ENCODE measurements around the gene TYW5.
A peak's percentile ranks its signal among the peaks of the same experiment; 100 is the strongest.

TYW5 gene

DNA sequence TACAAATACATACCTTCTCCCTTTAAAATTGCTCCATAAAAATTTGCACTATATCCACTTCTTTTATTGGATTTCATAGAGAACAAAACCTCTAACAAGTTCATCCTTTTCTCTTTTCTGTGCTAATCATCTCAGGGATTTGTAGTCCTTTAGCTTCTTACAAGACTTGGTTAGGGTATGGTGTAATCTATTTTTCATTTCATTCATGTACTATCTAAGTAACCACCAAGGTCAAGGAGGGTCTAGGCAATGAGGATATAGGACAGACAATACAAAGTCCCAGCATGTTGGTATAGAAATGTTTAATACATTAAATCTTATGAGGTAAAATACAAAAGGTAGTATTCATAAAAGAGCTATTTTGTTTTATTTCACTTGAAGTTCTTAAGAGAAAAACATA is 26.7 kb downstream of the TYW5 start:
- CTCF ChIA-PET = interaction anchor here (0.6 to 0.9 kb wide), 2 partner anchors 12 to 35 kb away, joined by 3 read pairs; no protein-coding TSS in a partner anchor
- DNase-seq = no peak
- Histone ChIP-seq H3K36me3 (ENCODE audit: control insufficient read depth in 4 of 4, insufficient read depth in 4 of 4, low read length in 3 of 4) (peaks cover 13 to 50% (median 28%) of the 10 kb centered on the region in 4 experiments), H3K9me3 (ENCODE audit: control extremely low read depth in 1 of 5, control insufficient read depth in 4 of 5, insufficient read depth in 2 of 5, low read depth in 1 of 5, low read length in 4 of 5) (no peaks in the 10 kb centered on the region), H3K4me3 (ENCODE audit: control insufficient read depth in 1 of 7, extremely low read depth in 1 of 7, insufficient read depth in 4 of 7, low read depth in 2 of 7, low read length in 6 of 7) (no peak overlapping the region), H3K4me1 (ENCODE audit: control extremely low read depth in 1 of 4, control insufficient read depth in 4 of 4, insufficient read depth in 4 of 4, low read length in 3 of 4) (no peaks in the 10 kb centered on the region), H3K27ac (ENCODE audit: insufficient read depth in 1 of 2, low read depth in 1 of 2, low read length in 2 of 2, poor library complexity in 1 of 2, severe bottlenecking in 2 of 2) (no peak overlapping the region), H3K27me3 (replicated peaks in 2 of 5; ENCODE audit: control insufficient read depth in 4 of 5, insufficient read depth in 5 of 5, low read length in 4 of 5) (no peaks in the 10 kb centered on the region)
- POLR2A ChIA-PET = no interaction called here

DNA sequence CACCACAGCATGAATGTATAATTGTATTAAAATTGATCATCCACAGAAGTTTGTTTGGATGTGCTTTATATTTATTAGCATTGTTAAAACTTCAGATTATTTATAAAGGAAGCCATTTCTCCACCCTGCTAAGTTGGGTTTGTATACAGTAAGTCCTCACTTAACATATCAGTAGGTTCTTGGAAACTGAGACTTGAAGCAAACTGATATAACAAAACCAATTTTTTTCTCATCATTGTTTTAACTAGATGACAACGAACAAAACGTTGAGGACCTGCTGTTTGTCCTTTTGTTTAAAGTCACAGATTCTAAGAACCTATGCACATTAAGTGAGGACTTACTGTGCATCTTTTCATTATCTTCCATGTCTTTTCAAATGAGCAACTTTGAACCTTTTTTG is 27.1 kb downstream of the TYW5 start:
- no peak overlapping the region for H3K4me3 ChIP-seq (ENCODE audit: control insufficient read depth in 1 of 7, extremely low read depth in 1 of 7, insufficient read depth in 4 of 7, low read depth in 2 of 7, low read length in 6 of 7)
- ChIA-PET CTCF (interaction anchor here (0.6 to 0.9 kb wide), 2 partner anchors 12 to 35 kb away, joined by 3 read pairs; no protein-coding TSS in a partner anchor), POLR2A (no interaction called here)
- H3K36me3 ChIP-seq (ENCODE audit: control insufficient read depth in 4 of 4, insufficient read depth in 4 of 4, low read length in 3 of 4) = peaks cover 13 to 49% (median 26%) of the 10 kb centered on the region in 4 experiments
- WGBS (ENCODE audit: insufficient coverage) = 61% methylated on average over 2 of the region's 2 CpGs
- no peaks in the 10 kb centered on the region for H3K9me3 ChIP-seq (ENCODE audit: control extremely low read depth in 1 of 5, control insufficient read depth in 4 of 5, insufficient read depth in 2 of 5, low read depth in 1 of 5, low read length in 4 of 5)
- H3K4me1 ChIP-seq (ENCODE audit: control extremely low read depth in 1 of 4, control insufficient read depth in 4 of 4, insufficient read depth in 4 of 4, low read length in 3 of 4) = no peaks in the 10 kb centered on the region
- DNase-seq = no peak
- no peak overlapping the region for H3K27ac ChIP-seq (ENCODE audit: insufficient read depth in 1 of 2, low read depth in 1 of 2, low read length in 2 of 2, poor library complexity in 1 of 2, severe bottlenecking in 2 of 2)
- no peaks in the 10 kb centered on the region for H3K27me3 ChIP-seq (replicated peaks in 2 of 5; ENCODE audit: control insufficient read depth in 4 of 5, insufficient read depth in 5 of 5, low read length in 4 of 5)

DNA sequence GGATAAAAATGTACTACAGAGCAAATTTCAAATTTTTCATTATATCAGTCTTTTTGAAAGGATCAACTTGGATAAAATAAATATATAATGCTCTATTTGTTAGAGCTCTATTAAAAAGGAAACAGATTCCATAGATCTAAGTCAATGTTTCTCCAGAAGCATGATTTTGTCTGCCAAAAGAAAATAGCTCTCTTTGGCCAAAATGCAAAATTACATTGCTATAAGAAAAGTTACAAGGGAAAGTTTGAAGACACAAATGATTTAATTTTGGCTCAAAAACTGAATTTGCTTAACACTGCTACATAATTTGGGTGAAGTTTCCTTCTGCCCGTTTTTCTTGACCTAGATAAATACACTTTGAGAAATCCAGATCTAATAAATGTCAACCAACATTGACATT is 28.5 kb downstream of the TYW5 start:
- Histone ChIP-seq H3K4me1 (ENCODE audit: control extremely low read depth in 1 of 4, control insufficient read depth in 4 of 4, insufficient read depth in 4 of 4, low read length in 3 of 4) (no peaks in the 10 kb centered on the region), H3K36me3 (ENCODE audit: control insufficient read depth in 4 of 4, insufficient read depth in 4 of 4, low read length in 3 of 4) (peaks cover 3 to 37% (median 19%) of the 10 kb centered on the region in 4 experiments), H3K27me3 (replicated peaks in 2 of 5; ENCODE audit: control insufficient read depth in 4 of 5, insufficient read depth in 5 of 5, low read length in 4 of 5) (no peaks in the 10 kb centered on the region), H3K9me3 (ENCODE audit: control extremely low read depth in 1 of 5, control insufficient read depth in 4 of 5, insufficient read depth in 2 of 5, low read depth in 1 of 5, low read length in 4 of 5) (no peaks in the 10 kb centered on the region), H3K4me3 (ENCODE audit: control insufficient read depth in 1 of 7, extremely low read depth in 1 of 7, insufficient read depth in 4 of 7, low read depth in 2 of 7, low read length in 6 of 7) (no peak overlapping the region), H3K27ac (ENCODE audit: insufficient read depth in 1 of 2, low read depth in 1 of 2, low read length in 2 of 2, poor library complexity in 1 of 2, severe bottlenecking in 2 of 2) (no peak overlapping the region)
- WGBS (ENCODE audit: insufficient coverage) = no CpG with 5 or more reads among the region's 1 CpG
- POLR2A ChIA-PET = no interaction called here
- no peak for DNase-seq
- CTCF ChIA-PET = interaction anchor here (0.9 to 1.5 kb wide), 4 partner anchors 10 to 26 kb away, joined by 3 to 5 read pairs (median 3); no protein-coding TSS in a partner anchor

DNA sequence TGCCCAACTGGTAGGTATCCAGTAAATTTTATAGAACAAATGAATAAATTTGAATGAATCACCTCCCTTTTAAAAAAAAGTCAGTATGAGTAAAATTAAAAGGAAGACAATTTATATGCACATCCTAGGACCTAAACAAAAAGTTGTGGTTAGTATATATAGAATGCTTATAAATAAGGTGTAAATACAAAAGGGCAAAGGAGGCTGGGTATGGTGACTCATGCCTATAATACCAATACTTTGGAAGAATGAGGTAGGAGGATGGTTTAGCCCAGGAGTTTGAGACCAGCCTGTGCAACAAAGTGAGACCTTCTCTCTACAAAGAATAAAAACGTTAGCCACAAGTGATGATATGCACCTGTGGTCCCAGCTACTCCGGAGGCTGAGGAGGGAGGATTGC is 31.4 kb downstream of the TYW5 start:
- H3K9me3 ChIP-seq (ENCODE audit: control extremely low read depth in 1 of 5, control insufficient read depth in 4 of 5, insufficient read depth in 2 of 5, low read depth in 1 of 5, low read length in 4 of 5) = no peaks in the 10 kb centered on the region
- peaks cover 5 to 33% (median 20%) of the 10 kb centered on the region in 4 experiments for H3K36me3 ChIP-seq (ENCODE audit: control insufficient read depth in 4 of 4, insufficient read depth in 4 of 4, low read length in 3 of 4)
- no peaks in the 10 kb centered on the region for H3K27me3 ChIP-seq (replicated peaks in 2 of 5; ENCODE audit: control insufficient read depth in 4 of 5, insufficient read depth in 5 of 5, low read length in 4 of 5)
- H3K27ac ChIP-seq (ENCODE audit: insufficient read depth in 1 of 2, low read depth in 1 of 2, low read length in 2 of 2, poor library complexity in 1 of 2, severe bottlenecking in 2 of 2) = no peak overlapping the region
- ChIA-PET POLR2A (no interaction called here), CTCF (interaction anchor here (0.8 to 1.6 kb wide), 3 partner anchors 17 to 219 kb away, joined by 3 to 4 read pairs (median 3); no protein-coding TSS in a partner anchor)
- no peak overlapping the region for H3K4me3 ChIP-seq (ENCODE audit: control insufficient read depth in 1 of 7, extremely low read depth in 1 of 7, insufficient read depth in 4 of 7, low read depth in 2 of 7, low read length in 6 of 7)
- H3K4me1 ChIP-seq (ENCODE audit: control extremely low read depth in 1 of 4, control insufficient read depth in 4 of 4, insufficient read depth in 4 of 4, low read length in 3 of 4) = no peaks in the 10 kb centered on the region
- no peak for DNase-seq
- 90% methylated on average over 2 of the region's 2 CpGs for WGBS (ENCODE audit: insufficient coverage)

DNA sequence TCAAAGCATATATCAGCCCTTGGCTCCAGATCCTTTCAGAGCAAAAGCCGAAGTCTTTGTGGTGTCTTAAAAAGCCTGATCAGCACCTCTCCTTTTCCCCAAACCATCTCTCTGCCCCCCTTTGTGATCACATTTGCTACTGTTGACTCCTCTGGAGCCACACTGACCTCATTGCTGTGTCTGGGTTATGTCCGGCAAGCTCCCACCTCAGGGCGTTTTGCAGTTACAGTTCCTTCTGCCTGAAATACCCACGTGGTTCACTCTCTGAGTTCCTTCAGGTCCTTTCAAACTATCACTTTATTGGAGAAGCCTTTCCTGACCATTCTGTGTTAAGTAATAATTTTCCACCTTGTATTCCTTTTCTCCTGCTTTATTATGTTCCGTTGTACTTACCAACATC is 32.4 kb downstream of the TYW5 start:
- ChIA-PET CTCF (interaction anchor here (1.1 to 1.6 kb wide), 2 partner anchors 18 to 218 kb away, joined by 3 to 4 read pairs; no protein-coding TSS in a partner anchor), POLR2A (no interaction called here)
- no peaks in the 10 kb centered on the region for H3K27me3 ChIP-seq (replicated peaks in 2 of 5; ENCODE audit: control insufficient read depth in 4 of 5, insufficient read depth in 5 of 5, low read length in 4 of 5)
- WGBS (ENCODE audit: insufficient coverage) = 89% methylated on average over 3 of the region's 5 CpGs
- no peaks in the 10 kb centered on the region for H3K4me1 ChIP-seq (ENCODE audit: control extremely low read depth in 1 of 4, control insufficient read depth in 4 of 4, insufficient read depth in 4 of 4, low read length in 3 of 4)
- H3K36me3 ChIP-seq (ENCODE audit: control insufficient read depth in 4 of 4, insufficient read depth in 4 of 4, low read length in 3 of 4) = peaks cover 10 to 40% (median 23%) of the 10 kb centered on the region in 4 experiments
- H3K9me3 ChIP-seq (ENCODE audit: control extremely low read depth in 1 of 5, control insufficient read depth in 4 of 5, insufficient read depth in 2 of 5, low read depth in 1 of 5, low read length in 4 of 5) = peaks cover 0 to 1% (median 0%) of the 10 kb centered on the region in 5 experiments
- no peak overlapping the region for H3K27ac ChIP-seq (ENCODE audit: insufficient read depth in 1 of 2, low read depth in 1 of 2, low read length in 2 of 2, poor library complexity in 1 of 2, severe bottlenecking in 2 of 2)
- DNase-seq = no peak
- H3K4me3 ChIP-seq (ENCODE audit: control insufficient read depth in 1 of 7, extremely low read depth in 1 of 7, insufficient read depth in 4 of 7, low read depth in 2 of 7, low read length in 6 of 7) = no peak overlapping the region

DNA sequence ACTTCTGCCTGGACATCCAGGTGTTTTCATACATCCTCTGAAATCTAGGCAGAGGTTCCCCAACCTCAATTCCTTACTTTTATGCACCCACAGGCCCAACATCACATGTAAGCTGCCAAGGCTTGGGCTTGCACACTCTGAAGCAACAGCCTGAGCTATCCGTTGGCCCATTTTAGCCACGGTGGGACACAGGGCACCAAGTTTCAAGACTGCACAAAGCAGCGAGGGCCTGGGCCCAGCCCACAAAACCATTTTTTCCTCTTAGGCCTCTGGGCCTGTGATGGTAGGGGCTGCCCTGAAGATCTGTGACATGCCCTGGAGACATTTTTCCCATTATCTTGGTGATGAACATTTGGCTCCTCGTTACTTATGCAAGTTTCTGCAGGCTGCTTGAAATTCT is 38.3 kb downstream of the TYW5 start:
- DNase-seq = no peak
- ChIA-PET CTCF (no interaction called here), POLR2A (no interaction called here)
- Histone ChIP-seq H3K27me3 (replicated peaks in 2 of 5; ENCODE audit: control insufficient read depth in 4 of 5, insufficient read depth in 5 of 5, low read length in 4 of 5) (no peaks in the 10 kb centered on the region), H3K27ac (ENCODE audit: insufficient read depth in 1 of 2, low read depth in 1 of 2, low read length in 2 of 2, poor library complexity in 1 of 2, severe bottlenecking in 2 of 2) (no peak overlapping the region), H3K4me3 (ENCODE audit: control insufficient read depth in 1 of 7, extremely low read depth in 1 of 7, insufficient read depth in 4 of 7, low read depth in 2 of 7, low read length in 6 of 7) (no peak overlapping the region), H3K9me3 (ENCODE audit: control extremely low read depth in 1 of 5, control insufficient read depth in 4 of 5, insufficient read depth in 2 of 5, low read depth in 1 of 5, low read length in 4 of 5) (peaks cover 0 to 16% (median 7%) of the 10 kb centered on the region in 5 experiments), H3K4me1 (ENCODE audit: control extremely low read depth in 1 of 4, control insufficient read depth in 4 of 4, insufficient read depth in 4 of 4, low read length in 3 of 4) (peaks cover 12 to 24% (median 20%) of the 10 kb centered on the region in 4 experiments), H3K36me3 (ENCODE audit: control insufficient read depth in 4 of 4, insufficient read depth in 4 of 4, low read length in 3 of 4) (peaks cover 16 to 42% (median 30%) of the 10 kb centered on the region in 4 experiments)
- 100% methylated on average over 4 of the region's 4 CpGs for WGBS (ENCODE audit: insufficient coverage)

DNA sequence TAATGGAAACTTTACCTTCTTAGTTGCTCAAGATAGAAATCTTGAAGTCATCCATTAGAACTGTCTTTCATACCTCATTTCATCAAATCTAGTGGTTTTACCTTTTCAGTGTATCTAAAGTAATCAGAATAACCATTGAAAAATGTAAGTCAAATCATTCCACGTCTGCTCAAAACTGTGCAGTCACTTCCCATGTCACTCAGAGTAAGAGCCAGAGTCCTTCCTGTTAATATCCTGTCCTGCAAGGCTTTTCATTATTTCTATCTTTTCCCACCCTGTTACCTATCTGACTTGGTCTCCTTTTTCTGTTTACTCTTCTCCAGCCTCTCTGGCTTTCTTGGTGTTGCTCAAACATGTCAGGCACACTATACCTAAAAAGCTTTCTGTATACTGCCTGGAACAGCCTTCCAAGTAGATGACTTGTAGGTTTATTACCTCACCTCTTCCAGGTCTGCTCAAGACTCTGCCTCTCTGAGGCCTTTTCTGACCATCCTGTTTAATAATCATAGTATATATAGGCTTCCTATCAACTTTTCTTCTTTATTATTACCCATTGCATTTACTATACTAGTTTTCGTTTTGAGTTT is 40.8 kb downstream of the TYW5 start:
- Histone ChIP-seq H3K27me3 (replicated peaks in 2 of 5; ENCODE audit: control insufficient read depth in 4 of 5, insufficient read depth in 5 of 5, low read length in 4 of 5) (no peaks in the 10 kb centered on the region), H3K4me3 (ENCODE audit: control insufficient read depth in 1 of 7, extremely low read depth in 1 of 7, insufficient read depth in 4 of 7, low read depth in 2 of 7, low read length in 6 of 7) (peak overlapping the region in 2 of 7 experiments; percentile 37 to 41), H3K36me3 (ENCODE audit: control insufficient read depth in 4 of 4, insufficient read depth in 4 of 4, low read length in 3 of 4) (peaks cover 11 to 32% (median 26%) of the 10 kb centered on the region in 4 experiments), H3K4me1 (ENCODE audit: control extremely low read depth in 1 of 4, control insufficient read depth in 4 of 4, insufficient read depth in 4 of 4, low read length in 3 of 4) (peaks cover 13 to 36% (median 30%) of the 10 kb centered on the region in 4 experiments), H3K27ac (ENCODE audit: insufficient read depth in 1 of 2, low read depth in 1 of 2, low read length in 2 of 2, poor library complexity in 1 of 2, severe bottlenecking in 2 of 2) (peak overlapping the region in 1 of 2 experiments; percentile 41), H3K9me3 (ENCODE audit: control extremely low read depth in 1 of 5, control insufficient read depth in 4 of 5, insufficient read depth in 2 of 5, low read depth in 1 of 5, low read length in 4 of 5) (peaks cover 0 to 16% (median 7%) of the 10 kb centered on the region in 5 experiments)
- 50% methylated on average over 2 of the region's 2 CpGs for WGBS (ENCODE audit: insufficient coverage)
- DNase-seq = peak in 2 of 3 donors; percentile 20 to 40
- CTCF ChIA-PET = interaction anchor here (1.0 kb wide), 1 partner anchor 9 kb away, joined by 3 read pairs; no protein-coding TSS in a partner anchor
- POLR2A ChIA-PET = no interaction called here
